HEK293T (cell line): ENCODE results near the gene AGFG2.

Source experiments
- BHLHE40 ChIP-seq: fragments of 450-650 bp; IDR thresholded peaks from 2 replicates; pipeline ENCODE4 v1.6.1; 2016; ENCODE audit warnings: mild to moderate bottlenecking, moderate library complexity, borderline replicate concordance
- CTBP1 ChIP-seq: fragments of 450-650 bp; IDR thresholded peaks from 2 replicates; pipeline ENCODE4 v1.6.1; 2016; ENCODE audit warnings: borderline replicate concordance
- TARDBP ChIP-seq: fragments of 450-650 bp; IDR thresholded peaks from 2 replicates; pipeline ENCODE4 v1.6.1; 2016

DNA sequence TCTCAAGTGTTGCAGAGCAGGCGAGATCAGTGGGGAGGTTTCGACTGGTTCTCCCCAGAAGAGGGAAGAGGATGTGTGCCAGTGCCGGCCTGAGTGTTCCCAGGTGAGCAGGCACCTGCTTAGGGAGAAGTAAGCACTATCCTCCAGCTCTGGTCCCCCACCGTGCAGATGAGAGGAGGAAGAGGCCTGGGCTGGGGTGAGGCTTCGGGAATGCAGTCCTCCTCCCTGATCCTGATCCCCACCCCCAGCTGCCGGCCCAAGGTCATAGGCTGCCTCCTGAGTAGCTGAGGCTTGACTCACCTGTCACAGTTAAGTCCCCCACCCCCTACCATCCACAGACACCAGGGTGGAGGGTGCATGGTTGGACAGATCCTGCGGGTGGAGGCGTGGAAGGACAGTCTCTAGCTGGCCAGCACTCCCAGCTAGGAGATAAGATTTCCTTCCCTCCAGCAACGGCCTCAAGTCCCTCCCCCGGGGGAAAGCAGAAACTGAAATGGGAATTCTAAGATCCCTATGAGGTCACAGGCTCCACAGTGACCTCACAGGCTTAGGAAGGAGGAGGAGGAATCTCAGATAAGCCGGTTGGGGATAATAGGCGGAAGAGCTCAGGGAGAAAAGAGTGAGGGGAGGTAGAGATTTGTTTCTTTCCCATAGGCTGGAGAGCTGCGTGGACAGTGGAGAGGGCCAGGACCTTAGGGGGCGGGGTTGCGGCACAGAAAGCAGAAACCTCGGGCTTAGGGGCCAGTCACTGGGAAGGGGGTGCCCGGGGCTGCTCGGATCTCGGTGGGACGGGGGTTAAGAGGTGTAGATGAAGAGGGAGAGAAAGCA lies 45.9 kb downstream of the AGFG2 start:
- TF ChIP-seq TARDBP, result no peak
- TF ChIP-seq BHLHE40, result no peak
- no peak for TF ChIP-seq CTBP1
